AG04450 (cell line): Measurements from ENCODE around the gene LONRF3. TPM values are rescaled to one million over a fixed set of nuclear protein-coding genes. Genes with fewer than 3 reads are reported as not detected.

Experiments
- polyA plus RNA-seq: library from polyadenylated mRNA; depleted of rRNA; stranded (reverse); fragments of >200 nt; gene quantifications from 2 replicates; pipeline ENCODE4 v1.2.3, GENCODE V29; 2011; rRNA removed

LONRF3 gene
- polyA plus RNA-seq, 1 experiment = not detected

Other genes with a start within 250 kb of the LONRF3 start
- 52.5 and 71.5 TPM in 2 replicates for gene IL13RA1, start 247.0 kb upstream of the LONRF3 start, polyA plus RNA-seq
- gene ZCCHC12, start 150.8 kb upstream of the LONRF3 start, polyA plus RNA-seq = 0.11 TPM in 2 replicates
- not detected in 2 replicates for gene CT47C1, start 98.4 kb downstream of the LONRF3 start, polyA plus RNA-seq
- not detected in 2 replicates for gene KIAA1210, start 153.2 kb downstream of the LONRF3 start, polyA plus RNA-seq